ENCODE results near the gene EHBP1L1. TPM values are rescaled to one million over a fixed set of nuclear protein-coding genes. Genes with fewer than 3 reads are reported as not detected.

The EHBP1L1 gene
- total RNA-seq, 1 experiment from 2014 or later = 126 TPM

- Histone ChIP-seq H3K4me3 (ENCODE audit: low read length) (no peak overlapping the region), H3K9me2 (replicated peaks; ENCODE audit: low read length) (no peaks in the 10 kb centered on the region), H3K79me2 (ENCODE audit: low read length) (no peaks in the 10 kb centered on the region), H3F3A (ENCODE audit: low read length, unreplicated experiment) (no peaks in the 10 kb centered on the region), H3K27ac (ENCODE audit: low read length) (no peak overlapping the region), H4K20me1 (ENCODE audit: low read length) (no peaks in the 10 kb centered on the region), H3K27me3 (ENCODE audit: low read length) (no peaks in the 10 kb centered on the region), H3K9ac (ENCODE audit: low read length) (no peak overlapping the region), H3K4me1 (ENCODE audit: insufficient read depth, low read length) (no peaks in the 10 kb centered on the region), H3K4me2 (ENCODE audit: low read length) (no peak overlapping the region), H3K36me3 (ENCODE audit: low read depth, low read length) (no peaks in the 10 kb centered on the region; the same call in 1 of the 2 replicates), H2AFZ (ENCODE audit: low read length) (no peak overlapping the region), H3K9me3 (ENCODE audit: low read length) (no peaks in the 10 kb centered on the region)
- BruUV-seq (replicated peaks) = no TSS peak
- POLR2A ChIA-PET (ENCODE audit: unreplicated experiment) = no interaction called here
- no peak for DNase-seq
- no peak for ATAC-seq
- CTCF ChIA-PET = no interaction called here
- no peak for TF ChIP-seq EZH2 (IDR thresholded peaks at IDR 0.05; ENCODE audit: low read length, unreplicated experiment)
- TF ChIP-seq CTCF (conservative IDR thresholded peaks at IDR 0.05; ENCODE audit: low read depth, low read length) = no peak
- no peak for TF ChIP-seq EZH2phosphoT487 (IDR thresholded peaks at IDR 0.05; ENCODE audit: borderline replicate concordance, low read length)
- intact Hi-C loops (cut with micrococcal nuclease) = no loop called here
Observed at GRCh38 chr11:65591939-65592857, 16.3 kb downstream of the EHBP1L1 start.

GRCh38 chr11:65592858-65593517, 17.1 kb downstream of the EHBP1L1 start:
- DNase-seq (no peak), ATAC-seq (no peak)

More at GRCh38 chr11:65592858-65593517, 17.1 kb downstream of the EHBP1L1 start:
- CTCF ChIA-PET = interaction anchor here (1.0 kb wide), 2 partner anchors 16 to 51 kb away, joined by 3 to 4 read pairs; no protein-coding TSS in a partner anchor
- TF ChIP-seq EZH2phosphoT487 (IDR thresholded peaks at IDR 0.05; ENCODE audit: borderline replicate concordance, low read length) (no peak), EZH2 (IDR thresholded peaks at IDR 0.05; ENCODE audit: low read length, unreplicated experiment) (no peak), CTCF (conservative IDR thresholded peaks at IDR 0.05; ENCODE audit: low read depth, low read length) (no peak)
- no peaks in the 10 kb centered on the region for H3K4me1 ChIP-seq (ENCODE audit: insufficient read depth, low read length)
- no peak overlapping the region for H3K27ac ChIP-seq (ENCODE audit: low read length)
- H4K20me1 ChIP-seq (ENCODE audit: low read length) = no peaks in the 10 kb centered on the region
- no peak overlapping the region for H2AFZ ChIP-seq (ENCODE audit: low read length)
- no peaks in the 10 kb centered on the region for H3K79me2 ChIP-seq (ENCODE audit: low read length)
- no TSS peak for BruUV-seq (replicated peaks)
- no peak overlapping the region for H3K4me3 ChIP-seq (ENCODE audit: low read length)
- no peaks in the 10 kb centered on the region for H3K9me2 ChIP-seq (replicated peaks; ENCODE audit: low read length)
- no peak overlapping the region for H3K9ac ChIP-seq (ENCODE audit: low read length)
- H3K4me2 ChIP-seq (ENCODE audit: low read length) = no peak overlapping the region
- H3K36me3 ChIP-seq (ENCODE audit: low read depth, low read length) = peaks cover 2% of the 10 kb centered on the region; the same call in 1 of the 2 replicates
- POLR2A ChIA-PET (ENCODE audit: unreplicated experiment) = interaction anchor here (1.0 kb wide), 1 partner anchor 22 kb away, joined by 5 read pairs; the partner anchor contains the start of gene PCNX3
- no peaks in the 10 kb centered on the region for H3K27me3 ChIP-seq (ENCODE audit: low read length)
- H3F3A ChIP-seq (ENCODE audit: low read length, unreplicated experiment) = no peaks in the 10 kb centered on the region
- intact Hi-C loops (cut with micrococcal nuclease) = no loop called here
- H3K9me3 ChIP-seq (ENCODE audit: low read length) = no peaks in the 10 kb centered on the region
